A549 (cell line): ENCODE measurements around the gene CINP.

ENCODE experiments used
- ESRRA ChIP-seq: fragments of 150-350 bp; IDR thresholded peaks from 2 replicates; pipeline ENCODE4 v1.6.1; 2014; ENCODE audit warnings: mild to moderate bottlenecking, low read length, borderline replicate concordance
- RCOR1 ChIP-seq: fragments of 150-350 bp; IDR thresholded peaks from 2 replicates; pipeline ENCODE4 v1.6.1; 2014; ENCODE audit warnings: antibody characterized with exemption, low read length, low read depth

DNA sequence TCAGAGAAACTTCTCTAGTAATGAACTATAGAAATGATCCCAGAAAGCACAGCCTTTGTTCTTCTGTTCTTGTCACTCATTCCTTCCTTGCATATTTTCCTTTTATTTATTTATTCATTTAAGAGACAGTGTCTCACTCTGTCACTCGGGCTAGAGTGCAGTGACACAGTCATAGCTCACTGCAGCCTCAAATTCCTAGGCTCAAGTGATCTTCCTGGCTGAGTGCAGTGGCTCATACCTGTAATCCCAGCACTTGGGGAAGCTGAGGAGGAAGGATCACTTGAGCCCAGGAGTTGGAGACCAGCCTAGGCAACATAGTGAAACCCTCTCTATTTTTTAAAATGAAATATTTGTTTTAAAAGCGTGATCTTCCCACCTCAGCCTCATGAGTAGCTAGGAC is 11.6 kb upstream of the CINP start:
- no peak for TF ChIP-seq RCOR1
- TF ChIP-seq ESRRA: no peak
